Hippocampal formation (tissue), 2 donors: ENCODE measurements around the gene PTPN22.
"Not testable (repeated sequence)": the region's sequence is repeated elsewhere in the genome, so short reads cannot be mapped to it uniquely, and the experiment has no call there.

Experiments
- DNase-seq, 2 donors: peaks; one replicate each; lab custom pipeline; 2025; lab: John Stamatoyannopoulos, UW

Gene PTPN22

DNA sequence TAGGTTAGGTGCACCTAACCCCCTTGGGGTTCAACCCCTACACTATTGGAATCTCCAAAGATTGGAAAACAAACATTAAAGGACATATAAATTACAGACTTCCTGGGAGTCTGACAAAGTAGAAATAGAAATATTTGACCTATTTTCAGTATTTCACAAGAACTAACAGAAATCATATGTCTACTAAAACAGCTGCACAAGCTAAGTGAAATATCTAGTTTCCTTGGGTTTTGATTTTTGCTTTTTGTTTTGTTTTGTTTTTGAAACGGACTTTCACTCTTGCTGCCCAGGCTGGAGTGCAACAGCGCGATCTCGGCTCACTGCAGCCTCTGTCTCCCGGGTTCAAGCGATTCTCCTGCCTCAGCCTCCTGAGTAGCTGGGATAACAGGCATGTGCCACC lies 18.8 kb downstream of the PTPN22 start:
- not testable (repeated sequence) for DNase-seq

DNA sequence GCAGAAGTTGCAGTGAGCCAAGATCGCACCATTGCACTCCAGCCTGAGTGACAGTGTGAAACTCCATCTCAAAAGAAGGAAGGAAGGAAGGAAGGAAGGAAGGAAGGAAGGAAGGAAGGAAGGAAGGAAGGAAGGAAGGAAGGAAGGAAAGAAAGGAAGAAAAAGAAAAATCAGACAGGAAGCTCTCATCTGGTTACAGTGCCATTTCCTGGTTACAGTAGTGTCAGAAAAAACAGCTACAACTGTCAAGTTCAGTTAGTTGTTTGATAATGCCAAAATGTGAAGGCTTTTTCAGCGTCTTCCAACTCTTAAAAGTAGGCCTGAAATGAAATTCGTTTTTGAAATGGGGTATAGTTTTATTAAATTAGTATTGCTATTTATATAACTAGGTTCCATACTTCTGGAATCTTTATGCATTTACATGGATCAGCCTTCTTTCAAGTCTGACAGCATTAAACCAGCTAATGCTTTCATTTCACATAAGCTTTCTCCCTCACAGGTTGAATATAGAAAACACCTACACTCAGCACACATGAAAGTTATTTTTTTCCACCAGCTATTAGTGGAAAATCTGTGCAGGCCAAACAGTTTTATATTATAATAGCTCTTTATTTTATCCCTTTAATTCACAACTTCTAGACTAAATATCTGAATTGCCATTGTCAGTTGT lies 21.2 kb downstream of the PTPN22 start:
- no peak for DNase-seq

DNA sequence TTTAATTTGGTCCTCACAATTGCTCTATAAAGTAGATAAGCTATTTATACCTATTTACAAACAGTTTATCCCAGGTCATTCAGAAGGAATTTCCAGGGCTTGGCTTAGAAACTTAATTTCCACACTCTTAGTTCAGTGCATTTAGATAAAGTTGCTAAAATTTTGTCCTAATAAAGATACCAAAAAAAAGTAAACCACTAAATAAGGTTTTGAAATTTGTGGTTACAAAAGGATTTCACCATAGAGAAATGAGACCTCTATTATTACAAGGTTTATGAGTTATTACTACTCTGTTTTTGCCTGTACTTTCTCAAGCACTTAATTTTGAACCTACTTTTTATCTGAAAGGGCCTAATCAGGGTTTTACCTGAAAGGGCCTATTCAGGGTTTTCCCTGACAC lies 22.4 kb downstream of the PTPN22 start:
- no peak for DNase-seq

DNA sequence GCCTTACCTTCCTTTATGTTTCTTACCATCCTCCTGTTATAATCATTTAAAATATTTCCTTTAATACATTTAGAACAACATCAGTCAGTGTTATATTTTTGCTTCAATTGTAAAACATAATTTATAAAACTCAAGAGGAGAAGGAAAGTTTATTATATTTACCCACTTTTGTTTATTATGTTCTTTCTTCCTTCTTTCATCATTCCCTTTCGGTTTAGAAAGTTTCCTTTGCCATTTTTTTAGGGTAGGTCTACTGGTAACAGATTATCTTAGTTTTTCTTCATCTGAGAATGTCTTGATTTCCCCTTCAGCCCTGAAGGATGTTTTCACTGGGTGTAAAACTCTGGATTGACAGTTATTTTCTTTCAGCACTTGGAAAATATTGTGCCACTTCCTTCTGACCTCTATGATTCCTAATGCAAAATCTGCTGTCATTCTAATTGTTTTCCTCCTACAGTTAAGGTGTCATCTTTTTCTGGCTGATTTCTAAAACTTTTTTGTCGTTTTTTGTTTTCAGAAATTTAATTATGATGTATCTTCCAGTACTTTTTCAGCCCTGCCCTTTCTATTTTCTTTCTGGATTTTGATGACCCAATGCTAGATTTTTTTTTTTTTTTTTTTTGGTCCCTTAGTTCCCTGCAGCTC lies 25.0 kb downstream of the PTPN22 start:
- DNase-seq = no peak

DNA sequence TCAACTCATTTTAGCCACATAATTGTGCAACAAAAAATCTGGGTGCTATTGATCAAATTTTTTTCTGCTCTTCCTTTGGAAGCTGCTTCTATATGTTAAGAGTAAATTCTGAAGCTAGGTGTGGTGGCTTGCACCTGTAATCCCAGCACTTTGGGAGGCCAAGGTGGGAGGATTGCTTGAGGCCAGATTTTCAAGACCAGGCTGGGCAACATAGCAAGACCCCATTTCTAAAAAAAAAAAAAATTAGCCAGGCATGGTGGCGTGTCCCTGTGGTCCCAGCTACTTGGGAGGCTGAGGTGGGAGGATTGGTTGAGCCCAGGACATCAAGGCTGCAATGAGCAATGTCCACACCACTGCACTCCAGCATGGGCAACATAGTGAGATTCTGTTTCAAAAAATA lies 35.0 kb downstream of the PTPN22 start:
- DNase-seq = no peak

DNA sequence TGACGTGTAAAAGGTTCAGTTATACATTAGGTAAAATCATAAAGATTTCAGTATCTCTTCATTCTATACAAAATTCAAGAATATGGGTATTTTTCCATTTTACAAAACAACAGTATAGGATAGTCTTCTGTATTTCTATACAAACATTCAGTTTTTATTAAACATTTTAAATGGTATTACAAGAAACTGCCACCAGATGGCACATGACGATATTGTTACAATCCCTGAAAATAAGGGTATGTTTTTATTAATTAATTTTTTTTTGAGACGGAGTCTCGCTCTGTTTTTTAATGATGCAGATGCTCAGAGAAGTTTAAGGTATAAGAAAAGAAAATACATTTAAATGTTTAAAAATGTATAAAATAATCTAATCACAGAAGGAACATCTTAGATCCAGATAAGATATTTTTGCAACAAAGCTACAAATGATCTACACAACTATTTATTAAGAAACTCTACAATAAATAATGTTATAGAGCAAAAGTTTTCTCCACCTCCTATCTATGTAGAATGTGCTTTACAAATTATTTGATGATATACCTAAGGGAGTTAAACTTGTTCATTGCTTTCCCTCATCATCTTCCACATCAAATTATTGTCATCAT lies 35.7 kb downstream of the PTPN22 start:
- peak in 1 of 2 donors; percentile 41 for DNase-seq

DNA sequence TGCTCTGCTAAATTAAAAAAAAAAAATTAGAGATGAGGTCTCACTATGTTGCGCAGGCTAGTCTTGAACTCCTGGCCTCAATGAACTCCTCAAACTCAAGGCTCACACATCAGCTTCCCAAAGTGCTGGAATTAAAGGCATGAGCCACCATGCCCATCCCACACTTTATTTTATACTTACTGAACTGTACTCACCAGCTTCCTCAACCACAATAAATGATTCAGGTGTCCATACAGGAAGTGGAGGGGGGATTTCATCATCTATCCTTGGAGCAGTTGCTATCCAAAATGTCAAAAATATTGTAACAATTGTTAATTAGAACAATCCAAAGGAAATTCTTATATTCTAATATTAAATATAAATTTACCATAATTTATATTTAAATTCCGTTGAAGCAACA lies 36.8 kb downstream of the PTPN22 start:
- DNase-seq = no peak

DNA sequence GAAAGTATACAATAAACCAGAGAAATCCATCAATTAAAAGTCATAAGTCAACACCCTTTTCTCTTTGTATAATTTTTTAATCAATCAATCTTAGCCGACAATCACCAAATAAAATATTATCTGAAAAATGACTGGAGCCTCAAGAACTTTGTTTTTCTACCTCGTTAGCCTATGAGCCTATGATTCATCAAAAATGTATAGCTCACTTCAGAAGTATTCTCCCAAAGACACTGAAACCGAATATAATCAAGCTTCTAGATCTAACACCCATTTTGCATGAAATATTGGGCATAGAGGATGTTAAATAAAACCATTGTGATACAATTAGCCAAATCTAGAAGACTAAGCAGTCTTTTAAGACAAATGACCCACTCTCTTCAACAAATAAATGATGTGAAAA lies 41.5 kb downstream of the PTPN22 start:
- DNase-seq = no peak

DNA sequence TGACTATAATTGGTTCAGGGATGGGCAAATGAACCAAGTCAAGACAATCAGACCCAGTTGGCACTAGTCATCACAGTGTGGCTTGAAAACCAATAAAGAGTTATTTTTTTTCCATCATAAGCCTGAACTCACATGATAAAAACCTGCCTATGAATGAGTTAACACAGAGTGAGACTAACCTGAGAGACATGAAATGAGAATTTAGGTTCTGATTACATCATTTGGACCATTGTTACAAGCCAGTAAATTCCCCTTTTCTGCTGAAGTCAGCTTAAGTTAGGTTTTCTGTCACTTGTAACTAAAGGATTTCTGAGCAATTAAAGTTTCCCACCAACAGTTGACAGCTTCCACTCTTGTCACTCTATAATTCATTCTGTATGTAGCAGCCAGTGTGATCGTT lies 49.6 kb downstream of the PTPN22 start:
- no peak for DNase-seq

DNA sequence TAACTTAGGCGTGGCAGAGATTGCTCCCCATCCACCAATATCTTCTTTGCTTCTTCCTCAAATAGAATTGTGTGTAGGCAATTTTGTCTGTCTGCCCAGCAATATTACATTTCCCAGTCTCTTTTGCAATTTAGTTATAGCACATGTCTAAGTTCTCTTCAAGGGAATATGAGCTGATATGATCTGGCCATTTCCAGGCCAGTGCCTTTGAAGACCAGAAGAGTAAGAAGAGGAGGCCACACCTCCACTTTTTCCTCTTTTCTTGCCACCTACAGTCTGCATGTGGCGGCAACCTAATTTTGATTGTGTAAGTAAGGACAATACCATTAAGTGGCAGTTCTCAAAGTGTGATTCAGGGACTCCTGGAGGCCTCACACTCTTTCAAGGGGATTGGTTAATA lies 52.9 kb downstream of the PTPN22 start:
- no peak for DNase-seq

DNA sequence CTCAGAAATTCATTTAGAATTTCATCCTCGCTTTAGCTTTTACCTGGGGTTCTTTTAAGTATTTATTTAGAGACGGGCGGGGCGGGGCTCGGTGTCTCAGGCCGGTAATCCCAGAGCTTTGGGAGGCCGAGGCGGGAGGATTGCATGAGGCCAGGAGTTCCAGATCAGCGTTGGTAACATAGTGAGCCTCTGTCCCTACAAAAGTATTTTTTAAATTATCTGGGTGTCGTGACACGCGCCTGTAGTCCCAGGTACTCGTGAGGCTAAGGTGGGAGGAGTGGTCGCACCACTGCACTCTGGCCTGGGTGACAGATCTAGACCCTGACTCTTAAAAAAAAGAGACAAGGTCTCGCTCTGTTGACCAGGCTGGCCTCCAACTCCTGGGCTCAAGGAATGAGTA lies 58.3 kb downstream of the PTPN22 start:
- DNase-seq = no peak

DNA sequence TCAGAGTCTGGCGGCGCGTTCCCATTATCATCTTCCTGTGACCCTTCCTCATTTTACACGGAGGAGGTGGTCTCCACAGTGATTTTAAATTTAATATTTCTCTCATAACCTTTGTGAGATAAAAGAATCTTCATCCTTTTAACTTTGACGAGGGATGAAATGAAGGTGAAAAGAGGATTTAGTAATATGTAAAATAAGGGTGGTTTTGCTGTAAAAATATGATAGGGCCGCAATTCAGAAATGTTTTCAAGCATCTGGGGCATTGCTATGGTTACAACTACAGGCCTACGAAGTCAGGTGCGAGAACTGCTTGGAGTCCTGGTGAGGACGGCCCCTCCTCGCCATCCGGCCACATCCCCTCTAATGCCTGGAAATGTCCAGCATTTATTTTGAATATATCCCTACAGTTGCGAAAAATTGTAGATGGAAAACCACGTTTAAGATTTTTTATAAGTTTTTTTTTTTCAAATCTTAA lies 58.8 kb downstream of the PTPN22 start:
- DNase-seq = no peak

DNA sequence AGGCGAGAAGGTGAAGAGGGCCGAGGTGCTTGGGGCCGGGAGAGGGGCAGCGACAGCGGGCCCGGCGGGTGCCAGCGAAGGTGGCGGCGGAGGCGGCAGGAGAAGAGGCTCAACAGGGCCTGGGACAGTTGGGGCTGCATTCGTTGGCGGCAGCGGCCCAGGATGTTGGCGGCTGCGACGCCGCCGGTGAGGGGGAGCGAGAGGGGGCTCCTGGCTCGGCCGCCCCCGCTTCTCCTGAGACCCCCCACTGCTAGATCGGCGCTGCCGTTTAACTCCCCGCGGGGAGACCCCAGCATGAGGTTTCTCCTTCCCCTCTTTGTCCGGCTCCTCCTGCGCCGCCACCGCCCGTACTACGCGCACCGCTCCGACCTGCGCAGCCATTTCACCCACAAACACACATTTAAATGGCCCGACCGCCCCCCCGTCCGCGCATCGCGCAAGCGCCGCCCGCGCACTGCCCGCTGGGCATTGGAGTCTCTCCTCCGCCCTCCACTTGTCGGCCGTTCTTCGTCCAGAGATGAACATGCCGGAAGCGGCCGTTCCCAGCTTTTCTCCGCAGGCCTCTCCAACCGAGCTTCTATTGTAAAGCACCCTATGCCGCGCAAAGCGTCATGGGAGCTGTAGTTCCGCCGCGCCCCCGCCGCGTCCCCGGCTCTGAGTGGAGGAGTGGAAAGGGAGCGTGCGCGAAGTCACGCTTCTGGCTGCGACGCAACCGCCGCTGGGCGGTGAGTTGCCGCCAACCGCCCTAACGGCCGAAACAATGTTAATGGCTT lies 59.4 kb downstream of the PTPN22 start, which contains the start of gene RSBN1:
TSS of gene RSBN1 (minus strand) at position 589 of the 773 bp plus-strand sequence. CDS start at position 525, 64 bp downstream.
- DNase-seq = peak; percentile 99

DNA sequence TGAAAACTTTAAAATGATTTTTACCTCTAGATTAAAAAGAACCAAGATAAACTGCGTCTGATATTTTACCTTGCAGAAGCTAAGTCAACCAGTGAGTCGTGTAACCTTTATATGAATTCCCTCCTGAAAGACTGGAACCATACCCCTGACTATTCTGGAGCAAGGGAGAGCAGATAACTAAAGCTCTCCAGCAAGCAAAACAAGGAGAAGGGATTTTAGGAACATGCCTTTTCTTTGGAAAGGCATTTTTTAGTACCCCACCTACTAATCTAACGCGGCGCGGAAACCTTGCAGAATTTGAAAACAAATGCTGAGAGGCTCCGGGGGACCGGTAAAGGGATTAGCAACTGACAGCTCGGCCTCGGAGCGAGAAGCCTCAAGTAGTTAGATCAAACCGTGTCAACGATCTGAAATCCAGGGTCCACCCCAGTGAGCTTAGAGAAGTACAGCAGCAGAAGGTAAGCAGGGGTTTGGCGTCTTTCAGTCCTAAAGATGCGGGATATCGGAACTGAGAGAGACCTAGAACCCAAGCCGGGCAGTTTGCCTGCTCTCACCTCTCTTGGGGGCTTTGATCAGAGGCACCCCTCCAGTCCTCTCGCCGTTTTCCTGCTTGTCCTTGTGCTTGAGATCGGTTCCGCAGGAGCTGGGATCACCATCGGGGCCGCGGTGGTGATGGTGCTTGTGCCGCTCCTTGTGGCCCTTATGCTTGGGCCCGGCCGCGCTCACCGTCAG lies 60.2 kb downstream of the PTPN22 start:
- peak in 1 of 2 donors; percentile 33 for DNase-seq

DNA sequence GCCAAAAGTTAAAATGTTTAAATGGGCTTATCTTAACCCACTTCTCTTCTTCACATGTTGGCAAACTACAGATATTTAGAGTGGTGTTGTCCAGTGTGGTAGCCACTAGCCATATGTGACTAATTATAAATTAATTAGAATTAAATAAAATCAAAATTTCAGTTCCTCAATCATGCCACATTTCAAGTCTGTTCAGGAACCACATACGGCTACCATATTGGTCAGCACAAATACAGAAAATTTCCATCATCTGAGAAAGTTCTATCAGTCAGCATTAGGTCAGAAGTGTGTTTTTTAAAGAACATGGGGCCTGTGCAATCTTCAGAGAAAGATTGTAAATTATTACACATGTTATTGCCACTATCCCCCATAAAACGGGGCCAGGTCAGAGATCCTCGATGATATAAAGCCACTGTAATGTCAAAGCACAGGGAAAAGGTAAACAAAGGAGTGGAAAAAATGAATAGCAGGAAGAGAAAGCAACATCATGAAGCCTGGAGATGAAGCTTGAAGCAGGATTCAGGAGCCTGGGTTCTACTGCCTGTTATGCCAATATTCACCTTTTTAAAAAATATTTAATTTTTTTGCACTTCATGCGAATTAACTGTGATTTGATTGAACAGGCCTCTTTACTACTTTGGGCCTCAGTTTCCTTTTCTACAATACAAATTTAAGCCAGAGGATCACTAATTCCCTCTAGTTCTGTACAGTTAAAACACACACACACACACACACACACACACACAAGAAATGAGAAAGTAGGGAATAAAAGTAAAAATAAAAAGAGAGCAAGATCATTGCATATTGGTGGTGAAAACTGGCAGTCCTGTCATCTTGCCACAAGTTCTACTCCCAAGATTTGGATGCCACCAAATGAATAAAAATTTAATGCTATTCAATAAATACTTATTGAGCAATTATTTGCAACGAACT lies 61.6 kb downstream of the PTPN22 start:
- no peak for DNase-seq

DNA sequence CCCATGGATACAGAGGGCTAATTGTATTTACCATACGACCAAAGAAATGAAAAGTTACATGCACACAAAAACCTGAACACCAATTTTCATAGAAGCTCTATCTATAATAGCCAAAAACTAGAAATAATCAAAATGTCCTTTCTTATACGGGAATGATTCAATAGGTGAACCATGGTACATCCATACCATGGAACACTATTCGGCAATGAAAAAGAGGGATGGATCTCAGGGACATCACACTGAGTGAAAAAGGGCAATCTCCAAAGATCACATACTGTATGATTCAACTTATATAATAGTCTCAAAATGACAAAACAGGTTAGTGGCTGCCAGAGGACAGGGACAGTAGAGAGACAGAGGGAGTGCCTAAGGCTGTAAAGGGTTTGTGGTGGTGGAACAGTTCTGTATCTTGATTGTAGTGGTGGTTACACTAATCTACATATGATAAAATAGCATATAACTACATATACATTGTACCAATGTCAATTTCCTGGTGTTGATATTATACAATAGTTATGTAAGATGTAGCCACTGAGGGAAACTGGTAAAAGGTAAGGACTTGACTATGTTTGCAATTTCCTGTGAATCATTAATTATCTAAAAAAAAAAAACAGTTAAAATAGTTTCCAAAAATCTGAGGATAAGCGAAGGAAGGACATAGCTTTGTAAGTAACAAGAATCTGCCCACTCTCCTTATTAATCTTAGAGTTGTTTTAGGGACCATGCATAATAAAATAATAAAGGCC lies 62.9 kb downstream of the PTPN22 start:
- DNase-seq = no peak

DNA sequence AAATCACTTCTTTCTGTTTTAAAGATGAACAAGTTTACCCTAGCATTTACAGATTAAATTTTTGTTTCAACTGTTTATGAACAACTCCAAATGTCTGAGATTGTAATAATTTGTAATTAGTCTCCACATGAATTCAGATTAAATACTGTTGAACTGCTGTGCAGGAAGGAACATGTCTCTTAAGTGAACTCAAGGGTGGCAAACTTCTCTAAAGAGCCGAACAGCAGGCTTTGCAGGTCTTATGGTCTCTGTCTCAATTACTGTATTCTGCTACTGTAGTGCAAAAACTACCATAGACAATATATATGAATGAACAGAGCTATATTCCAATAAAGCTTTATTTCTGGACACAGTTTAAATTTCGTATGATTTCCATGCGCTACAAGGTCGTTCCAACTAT lies 65.9 kb downstream of the PTPN22 start:
- DNase-seq = no peak

DNA sequence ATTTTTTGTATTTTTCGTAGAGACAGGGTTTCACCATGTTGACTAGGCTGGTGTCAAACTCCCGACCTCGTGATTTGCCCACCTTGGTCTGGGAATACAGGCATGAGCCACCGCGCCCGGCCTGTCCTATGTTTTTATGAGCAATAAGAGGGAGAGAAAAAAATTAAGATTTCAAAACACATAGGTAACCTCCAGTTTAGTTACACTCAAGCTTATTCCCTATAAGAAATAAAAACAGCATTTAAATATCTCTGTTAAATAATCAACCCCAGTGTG lies 66.3 kb downstream of the PTPN22 start:
- no peak for DNase-seq

DNA sequence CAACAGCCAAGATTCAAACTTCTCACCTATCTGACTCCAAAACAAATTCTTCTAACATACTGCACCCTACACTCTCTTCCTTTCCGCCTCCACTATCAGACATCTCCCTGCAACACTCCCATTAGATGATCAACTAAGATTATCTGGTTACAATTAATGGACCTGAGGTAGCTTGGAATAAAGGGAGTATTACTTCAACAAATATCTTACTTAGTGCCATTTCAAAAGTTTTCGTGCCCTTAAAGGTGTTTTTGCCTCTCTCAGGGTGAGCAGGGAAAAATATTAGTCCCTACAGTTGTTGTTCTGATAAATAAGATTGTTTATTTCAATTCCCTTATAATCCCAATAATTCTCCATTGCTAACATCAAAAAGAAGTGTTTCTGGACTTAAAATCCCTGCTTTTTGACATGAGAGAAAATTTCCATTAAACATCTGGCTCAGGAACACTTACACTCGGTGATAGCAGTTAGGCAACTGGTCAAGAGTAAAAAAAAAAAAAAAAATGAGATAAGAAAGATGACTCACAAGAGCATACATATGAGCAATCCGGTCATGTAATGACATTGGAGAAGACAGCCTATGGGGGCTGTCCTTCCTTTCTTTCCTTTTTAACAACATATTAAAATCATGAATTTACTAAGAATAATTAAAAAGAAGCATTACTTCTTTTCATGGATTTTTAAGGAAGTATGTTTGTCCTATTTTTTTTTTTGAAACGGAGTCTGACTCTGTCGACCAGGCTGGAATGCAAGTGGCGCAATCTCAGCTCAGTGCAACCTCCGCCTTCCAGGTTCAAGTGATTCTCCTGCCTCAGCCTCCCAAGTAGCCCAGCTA lies 66.9 kb downstream of the PTPN22 start:
- DNase-seq = no peak
